Measurements from ENCODE around the gene IHH.

DNA sequence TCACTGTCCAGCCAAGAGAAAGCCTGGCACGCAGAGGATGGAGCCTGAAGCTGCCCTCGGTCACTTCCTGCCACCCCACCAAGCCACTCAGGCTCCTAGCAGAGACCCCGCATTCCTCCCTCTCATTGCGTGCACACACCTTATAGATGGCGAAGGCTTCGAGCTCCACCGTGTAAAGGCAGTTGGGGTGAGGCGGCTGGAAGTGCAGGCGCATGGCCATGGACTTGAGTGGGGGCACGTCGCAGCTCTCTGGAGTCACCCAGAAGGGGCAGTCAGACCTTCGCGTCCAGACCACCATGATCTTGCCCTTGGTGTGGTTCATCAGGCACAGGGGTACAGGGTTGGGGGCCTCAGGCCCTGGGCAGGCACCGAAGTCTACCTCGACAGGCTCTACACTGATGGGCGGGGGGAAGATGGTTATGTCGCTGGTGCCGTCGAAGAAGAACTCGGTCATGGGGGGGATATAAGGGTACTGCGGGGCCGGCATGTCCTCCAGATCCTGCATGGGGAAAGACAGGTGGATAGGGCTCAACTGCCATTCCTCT lies 33.1 kb downstream of the IHH start:
- TF ChIP-seq, protein P1, sequence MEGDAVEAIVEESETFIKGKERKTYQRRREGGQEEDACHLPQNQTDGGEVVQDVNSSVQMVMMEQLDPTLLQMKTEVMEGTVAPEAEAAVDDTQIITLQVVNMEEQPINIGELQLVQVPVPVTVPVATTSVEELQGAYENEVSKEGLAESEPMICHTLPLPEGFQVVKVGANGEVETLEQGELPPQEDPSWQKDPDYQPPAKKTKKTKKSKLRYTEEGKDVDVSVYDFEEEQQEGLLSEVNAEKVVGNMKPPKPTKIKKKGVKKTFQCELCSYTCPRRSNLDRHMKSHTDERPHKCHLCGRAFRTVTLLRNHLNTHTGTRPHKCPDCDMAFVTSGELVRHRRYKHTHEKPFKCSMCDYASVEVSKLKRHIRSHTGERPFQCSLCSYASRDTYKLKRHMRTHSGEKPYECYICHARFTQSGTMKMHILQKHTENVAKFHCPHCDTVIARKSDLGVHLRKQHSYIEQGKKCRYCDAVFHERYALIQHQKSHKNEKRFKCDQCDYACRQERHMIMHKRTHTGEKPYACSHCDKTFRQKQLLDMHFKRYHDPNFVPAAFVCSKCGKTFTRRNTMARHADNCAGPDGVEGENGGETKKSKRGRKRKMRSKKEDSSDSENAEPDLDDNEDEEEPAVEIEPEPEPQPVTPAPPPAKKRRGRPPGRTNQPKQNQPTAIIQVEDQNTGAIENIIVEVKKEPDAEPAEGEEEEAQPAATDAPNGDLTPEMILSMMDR (IDR thresholded peaks at IDR 0.05), result no peak
- no peak for TF ChIP-seq ZFX (IDR thresholded peaks at IDR 0.05; ENCODE audit: borderline replicate concordance)

All from 22Rv1 (cell line).